GM19467 (cell line): ENCODE measurements around the gene AK5.
"Not testable (repeated sequence)": the region's sequence is repeated elsewhere in the genome, so short reads cannot be mapped to it uniquely, and the experiment has no call there.

ENCODE experiments used
- ATAC-seq: cut with Tn5 transposase; IDR thresholded peaks from one replicate; pipeline ENCODE4 v1.9.1; 2021; ENCODE audit warnings: mild to moderate bottlenecking, moderate library complexity; ENCODE audit not compliant: unreplicated experiment

Gene AK5

DNA sequence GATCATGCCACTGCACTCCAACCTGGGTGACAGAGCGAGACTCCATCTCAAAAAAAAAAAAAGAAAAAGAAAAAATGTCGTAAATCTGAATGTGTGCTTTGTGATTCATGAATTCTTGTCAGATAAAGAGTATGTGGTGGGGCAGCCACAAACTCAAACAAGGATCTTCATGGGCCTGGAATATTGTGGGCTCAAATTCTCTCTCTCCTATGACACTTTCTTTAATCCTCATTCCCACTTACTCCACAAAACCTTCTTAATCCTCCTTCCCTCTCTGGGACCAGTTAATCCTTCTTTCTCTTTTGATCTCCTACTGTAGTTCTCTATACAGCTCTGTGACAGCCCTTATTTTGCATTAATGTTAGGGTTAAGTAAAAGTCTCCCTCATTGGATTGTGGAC lies 112.3 kb downstream of the AK5 start:
- ATAC-seq: no peak

DNA sequence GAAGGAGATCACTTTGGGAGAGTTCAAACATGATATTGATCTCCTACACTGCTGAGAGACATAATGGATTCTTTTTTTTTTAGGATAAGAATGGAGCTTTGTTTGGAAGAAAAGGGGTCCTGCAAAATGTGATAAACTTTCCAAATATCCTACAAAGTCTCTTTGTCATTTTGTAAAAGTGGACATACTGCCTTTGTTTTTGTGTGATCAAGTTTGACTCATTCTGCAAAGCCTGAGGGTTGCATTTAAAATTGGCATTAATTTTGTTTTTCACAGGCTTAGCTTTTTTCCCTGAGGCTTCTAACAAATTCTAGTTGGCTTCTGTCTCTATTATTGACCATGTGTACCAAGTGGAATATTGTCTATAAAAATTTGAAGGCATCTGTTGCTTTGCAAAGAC lies 113.2 kb downstream of the AK5 start:
- ATAC-seq: no peak

GRCh38 chr1:77398152-77398551 lies 116.3 kb downstream of the AK5 start:
- ATAC-seq: no peak

DNA sequence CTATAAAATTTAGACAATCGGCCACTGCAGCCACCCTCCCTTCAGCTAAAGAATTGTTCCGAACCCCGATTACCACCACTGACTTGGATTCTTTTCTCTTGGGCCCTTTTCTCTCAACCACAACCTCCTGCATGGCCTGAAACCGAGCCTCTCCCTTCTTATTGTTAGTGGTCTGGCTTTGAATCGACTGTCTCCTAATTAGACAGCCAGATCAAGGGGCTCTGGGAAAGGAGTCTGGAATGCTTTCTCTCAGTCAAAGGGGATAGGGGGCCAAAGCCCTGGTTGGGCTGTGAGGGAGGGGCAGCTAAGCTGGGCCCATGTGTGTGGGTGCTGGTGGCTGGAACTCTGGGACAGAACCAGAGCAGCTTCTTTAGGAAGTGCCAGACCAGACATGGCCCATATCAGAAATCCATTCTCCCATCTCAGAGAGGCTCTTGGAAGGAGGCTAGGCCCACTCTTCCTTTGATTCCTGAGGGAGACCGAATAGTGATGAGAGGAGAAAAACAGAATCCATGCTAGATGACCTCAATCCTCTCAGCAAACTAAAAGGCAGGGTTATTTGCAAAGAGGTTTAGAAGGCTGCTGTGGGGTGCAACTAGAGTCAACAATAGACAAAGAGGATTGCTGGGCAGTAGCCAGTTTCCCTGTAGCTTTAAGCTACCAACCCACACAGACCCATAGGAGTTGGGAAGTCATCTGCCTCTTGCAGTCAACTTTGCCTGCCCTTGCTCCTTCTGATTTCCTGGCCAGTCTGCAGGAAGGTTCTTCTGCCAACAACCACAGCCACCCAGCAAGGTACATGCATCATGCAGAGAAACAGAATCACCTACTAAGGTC lies 117.6 kb downstream of the AK5 start:
- no peak for ATAC-seq

- ATAC-seq: no peak
These were observed 119.0 kb downstream of the AK5 start for GRCh38 chr1:77400781-77401180.

DNA sequence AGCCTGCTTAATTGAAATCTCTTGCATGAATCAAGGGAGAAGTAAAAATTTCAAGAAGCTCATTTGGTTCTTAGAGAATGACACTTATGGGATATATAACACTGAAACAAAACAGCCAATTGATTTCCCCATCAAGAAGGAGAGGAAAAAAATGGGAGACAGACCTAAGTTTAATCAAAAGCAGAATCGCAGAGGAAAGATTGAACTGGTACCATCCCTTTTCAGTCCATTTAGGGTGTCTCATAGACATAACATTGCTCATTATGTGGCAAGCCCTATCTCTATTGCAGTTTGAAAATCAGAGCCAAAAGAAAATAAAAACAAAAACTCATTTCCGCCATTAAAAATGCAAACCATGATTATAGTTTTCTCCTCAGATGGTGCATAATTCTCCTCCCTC lies 119.6 kb downstream of the AK5 start:
- ATAC-seq: no peak

DNA sequence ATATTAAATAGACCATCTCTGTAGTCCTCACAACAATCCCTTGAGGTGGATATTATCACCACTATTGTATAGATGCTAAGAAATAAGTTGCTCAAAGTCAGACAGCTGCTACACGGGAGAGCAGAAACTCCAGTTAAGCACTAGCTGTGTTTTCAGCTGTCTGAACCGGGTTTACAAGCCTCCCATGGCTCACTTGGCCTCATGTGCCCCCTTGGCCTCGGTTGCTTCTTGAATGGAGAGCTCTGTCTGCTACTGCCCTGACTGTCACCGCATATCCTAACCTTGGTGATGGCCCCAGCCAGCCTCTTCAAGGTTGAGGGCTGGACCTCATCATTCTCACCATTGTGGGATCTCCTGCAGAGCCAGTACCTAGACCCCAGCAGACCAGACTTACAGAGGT lies 123.4 kb downstream of the AK5 start:
- ATAC-seq: no peak

DNA sequence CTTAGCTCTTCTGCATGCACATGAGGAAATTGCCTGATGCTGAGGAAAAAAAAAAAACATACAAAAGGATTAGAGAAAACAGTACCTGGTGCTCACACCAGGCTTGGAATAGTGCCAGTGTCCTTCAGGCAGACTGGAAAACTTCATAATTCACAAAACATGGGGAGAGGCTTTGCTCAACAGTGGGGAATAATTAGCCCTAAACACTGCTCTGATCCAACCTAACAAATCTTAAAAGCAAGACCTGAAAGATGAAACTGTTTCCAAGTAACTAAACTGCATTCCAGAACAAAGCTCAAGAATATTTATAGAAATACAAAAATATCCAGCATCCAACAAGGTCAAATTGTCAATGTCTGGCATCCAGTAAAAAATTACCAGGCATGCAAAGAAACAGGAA lies 124.8 kb downstream of the AK5 start:
- no peak for ATAC-seq

DNA sequence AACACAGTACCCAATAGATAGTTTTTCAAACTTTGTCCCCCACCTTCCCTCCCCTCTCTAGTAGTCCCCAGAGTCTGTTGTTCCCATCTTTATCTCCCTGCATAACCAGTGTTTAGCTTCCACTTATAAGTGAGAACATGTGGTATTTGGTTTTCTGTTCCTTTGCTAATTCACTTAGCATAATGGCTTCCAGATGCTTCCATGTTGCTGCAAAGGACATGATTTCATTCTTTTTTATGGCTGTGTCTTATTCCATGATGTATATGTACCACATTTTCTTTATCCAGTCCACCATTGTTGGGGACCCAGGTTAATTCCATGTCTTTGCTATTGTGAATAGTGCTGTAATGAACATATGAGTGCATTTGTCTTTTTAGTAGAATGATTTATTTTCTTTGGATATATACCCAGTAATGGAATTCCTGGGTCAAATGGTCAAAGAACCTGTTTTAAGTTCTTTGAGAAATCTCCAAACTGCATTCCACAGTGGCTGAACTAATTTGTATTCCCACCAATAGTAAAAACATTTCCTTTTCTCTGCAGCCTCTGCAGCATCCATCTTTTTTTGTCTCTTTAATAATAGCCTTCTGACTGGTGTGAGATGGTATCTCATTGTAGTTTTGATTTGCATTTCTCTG lies 126.0 kb downstream of the AK5 start:
- no peak for ATAC-seq

DNA sequence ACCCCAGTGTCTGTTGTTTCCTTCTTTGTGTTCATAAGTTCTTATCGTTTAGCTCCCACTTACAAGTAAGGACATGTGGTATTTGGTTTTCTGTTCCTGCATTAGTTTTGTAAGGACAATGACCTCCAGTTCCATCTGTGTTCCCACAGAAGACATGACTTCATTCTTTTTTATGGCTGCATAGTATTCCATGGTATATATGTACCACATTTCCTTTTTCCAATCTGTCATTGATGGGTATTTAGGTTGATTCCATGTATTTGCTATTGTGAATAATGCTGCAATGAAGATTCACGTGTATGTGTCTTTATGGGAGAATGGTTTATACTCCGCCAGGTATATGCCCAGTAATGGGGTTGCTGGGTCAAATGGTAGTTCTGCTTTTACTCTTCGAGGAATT lies 127.1 kb downstream of the AK5 start:
- not testable (repeated sequence) for ATAC-seq

DNA sequence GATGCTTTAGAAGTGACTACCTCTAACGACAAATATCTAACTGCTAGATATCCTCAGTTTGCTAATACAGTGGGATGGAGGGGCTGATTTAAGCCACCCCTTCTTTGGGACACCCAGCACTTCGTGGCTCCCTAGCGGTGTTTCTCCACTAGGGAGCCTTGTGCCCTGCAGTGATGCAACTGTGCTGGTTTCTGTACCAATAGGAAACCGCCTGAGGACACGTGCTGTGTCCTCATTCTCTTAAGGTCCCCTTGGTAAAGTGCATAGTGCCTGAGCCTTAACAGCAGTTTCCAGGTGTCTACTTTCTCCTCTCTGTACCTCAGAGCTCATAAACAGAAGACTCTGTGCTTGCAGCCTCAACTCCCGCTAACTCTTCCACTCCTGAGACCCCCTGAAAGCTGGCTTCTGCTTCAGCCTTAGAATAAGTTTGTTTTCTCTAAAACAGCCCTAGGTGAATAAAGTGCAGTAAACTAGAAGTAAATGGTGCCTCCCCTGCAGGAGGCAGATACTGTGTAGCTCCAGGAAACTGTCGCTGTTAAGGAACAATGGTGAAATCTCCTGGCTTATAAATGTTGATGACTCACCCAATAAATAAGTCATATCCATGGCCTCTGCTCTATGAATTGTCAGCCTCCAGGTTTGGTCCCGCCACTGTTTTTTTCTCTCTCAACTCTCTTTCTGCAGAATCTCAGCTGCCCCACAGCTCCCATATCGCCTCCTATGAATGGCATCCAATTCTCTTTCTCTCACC lies 130.4 kb downstream of the AK5 start:
- ATAC-seq: no peak

GRCh38 chr1:77412820-77413530 lies 131.2 kb downstream of the AK5 start:
- ATAC-seq: peak; percentile 45

DNA sequence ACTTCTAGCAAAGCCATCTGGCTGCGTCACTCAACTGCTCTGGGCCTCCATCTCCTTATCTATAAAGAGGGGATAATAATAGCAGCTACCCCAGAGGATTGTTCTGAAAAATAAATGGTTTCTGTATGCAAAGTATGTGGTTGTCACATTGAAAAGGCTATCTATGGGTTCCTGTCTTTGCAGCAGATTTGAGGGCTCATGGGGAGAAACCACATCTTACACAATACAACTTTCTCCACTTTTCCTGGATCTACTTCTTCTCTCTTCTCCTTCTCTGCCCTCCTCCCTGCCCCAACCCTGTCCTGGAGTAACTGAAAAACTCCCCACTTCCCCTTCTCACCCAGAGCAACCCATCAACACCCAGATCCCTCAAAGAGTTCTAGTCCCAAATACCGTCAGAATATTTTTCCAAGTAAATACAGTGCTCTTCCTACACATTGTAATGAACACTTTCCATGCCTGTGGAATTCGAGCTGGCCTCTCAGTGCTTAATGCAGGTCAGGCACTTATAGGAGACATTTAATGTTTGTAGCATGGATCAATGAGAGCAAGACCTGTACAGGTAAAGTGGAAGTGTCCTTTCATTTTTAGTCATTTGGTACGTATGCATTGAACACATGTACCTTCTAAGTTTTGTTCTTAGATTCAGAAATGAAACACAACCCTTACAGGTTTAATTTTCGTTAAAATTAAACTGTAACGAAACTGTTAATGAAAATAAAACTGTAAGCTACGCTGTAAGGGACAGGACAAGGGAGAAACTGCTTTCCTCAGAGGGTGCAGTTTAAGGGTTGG lies 131.9 kb downstream of the AK5 start:
- ATAC-seq: peak; percentile 73

DNA sequence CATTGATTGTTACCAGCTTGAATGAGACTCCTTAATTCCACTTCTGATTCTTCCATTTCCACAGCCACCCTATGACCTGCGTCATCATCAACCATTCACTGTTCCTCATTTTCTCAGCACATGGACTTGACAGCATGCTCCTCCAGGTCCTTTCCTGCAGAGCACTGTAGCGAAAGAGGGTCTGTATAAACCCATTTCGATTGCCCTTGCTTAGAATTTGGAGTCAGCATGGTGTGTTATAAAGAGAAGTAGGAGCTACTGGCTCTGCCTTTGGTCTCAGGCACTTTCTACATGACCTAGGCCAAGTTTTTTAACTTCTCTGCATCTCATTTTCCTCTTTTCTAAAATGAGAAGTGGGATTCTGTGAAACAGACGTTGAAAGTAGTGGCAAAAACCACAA lies 133.8 kb downstream of the AK5 start:
- ATAC-seq: no peak

DNA sequence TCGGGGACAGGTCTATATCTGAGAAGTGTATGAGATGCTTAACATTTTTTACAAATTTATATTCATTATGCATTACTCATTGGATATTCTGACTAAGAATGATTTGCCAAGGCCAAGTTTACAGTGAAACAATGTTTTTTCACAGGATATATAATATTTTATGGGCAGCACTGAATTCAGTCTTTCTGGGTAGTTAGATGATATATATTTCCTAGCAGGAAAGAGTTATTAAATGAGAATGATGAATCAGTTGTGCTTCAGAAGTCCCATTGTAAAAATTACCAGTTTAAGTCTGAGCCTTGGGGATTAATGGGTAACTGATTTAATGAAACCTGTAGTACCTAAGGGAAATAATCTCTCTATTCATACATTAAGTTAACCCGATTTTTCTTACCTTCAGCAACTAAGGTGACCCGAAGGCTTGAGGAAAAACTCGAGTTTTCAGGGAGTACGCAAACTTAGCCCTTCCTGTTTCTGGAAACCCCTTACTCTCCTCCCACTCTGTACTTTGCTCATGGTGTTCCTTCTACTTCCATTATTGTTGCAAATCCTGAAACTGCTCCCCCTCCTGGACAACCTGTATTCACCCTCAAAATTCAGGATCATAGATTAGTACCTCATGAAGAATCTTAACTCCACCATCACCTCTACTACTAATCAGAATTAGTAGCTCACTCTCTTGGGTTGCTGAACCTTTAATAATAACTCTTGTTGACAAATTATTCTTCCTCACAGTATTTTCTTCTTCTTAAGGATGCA lies 135.1 kb downstream of the AK5 start:
- no peak for ATAC-seq

DNA sequence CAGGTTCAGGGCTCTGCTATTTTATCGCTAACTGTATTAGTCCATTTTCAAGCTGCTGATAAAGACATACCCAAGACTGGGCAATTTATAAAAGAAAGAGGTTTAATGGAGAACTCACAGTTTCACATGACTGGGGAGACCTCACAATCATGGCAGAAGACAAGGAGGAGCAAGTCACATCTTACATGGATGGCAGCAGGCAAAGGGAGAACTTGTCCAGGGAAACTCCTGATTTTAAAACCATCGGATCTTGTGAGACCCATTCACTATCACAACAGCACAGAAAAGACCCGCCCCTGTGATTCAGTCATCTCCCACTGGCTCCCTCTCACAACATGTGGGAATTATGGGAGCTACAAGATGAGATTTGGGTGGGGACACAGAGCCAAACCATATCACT lies 136.2 kb downstream of the AK5 start:
- not testable (repeated sequence) for ATAC-seq

DNA sequence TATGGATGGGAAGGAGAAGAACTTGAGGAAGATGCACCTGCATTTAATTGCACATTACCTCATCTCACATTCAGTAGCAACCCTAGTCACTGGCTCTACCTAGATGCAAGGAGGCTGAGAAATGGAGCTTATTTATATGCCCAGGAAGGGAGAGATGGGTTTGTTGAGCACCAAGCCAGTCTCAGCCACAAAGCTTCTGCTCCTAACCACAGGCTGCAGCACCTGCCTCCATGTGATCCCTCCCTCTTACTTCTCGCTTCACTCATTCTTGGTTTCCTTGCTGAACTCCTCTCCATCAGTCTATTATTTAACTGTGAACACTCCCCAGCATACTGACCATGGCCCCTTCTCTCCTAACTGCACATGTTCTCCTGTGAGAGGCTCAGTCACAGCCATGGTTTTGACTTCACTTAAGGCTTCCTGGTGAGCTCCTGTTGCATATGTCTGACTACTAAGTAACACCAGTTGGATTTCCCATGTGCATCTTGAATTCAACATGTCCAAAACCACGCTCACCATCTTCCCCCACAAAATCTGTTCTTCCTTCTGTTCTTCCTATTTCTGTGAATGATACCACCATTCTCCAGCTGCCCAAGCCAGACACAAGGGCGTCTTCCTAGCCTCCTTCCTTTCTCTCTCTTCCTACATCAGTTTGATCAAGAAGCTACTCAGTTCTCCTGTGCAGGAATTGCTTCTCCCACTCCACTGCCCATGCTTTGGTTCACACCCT lies 139.8 kb downstream of the AK5 start:
- ATAC-seq: peak; percentile 81

DNA sequence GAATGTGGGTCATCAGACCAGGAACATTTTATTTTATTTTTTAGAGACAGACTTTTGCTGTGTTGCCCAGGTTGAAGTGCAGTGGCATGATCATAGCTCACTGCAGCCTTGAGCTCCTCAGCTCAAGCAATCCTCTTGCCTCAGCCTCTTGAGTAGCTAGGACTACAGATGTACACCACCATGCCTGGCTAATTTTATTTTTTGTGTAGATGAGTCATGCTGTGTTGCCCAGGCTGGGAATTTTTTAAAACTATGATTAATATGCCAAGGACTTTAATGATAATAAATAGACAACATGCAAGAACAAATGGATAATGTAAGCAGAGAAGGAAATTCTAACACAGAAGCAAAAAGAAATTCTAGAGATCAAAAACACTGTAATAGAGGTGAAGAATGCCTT lies 142.4 kb downstream of the AK5 start:
- no peak for ATAC-seq

GRCh38 chr1:77428068-77428467 lies 146.2 kb downstream of the AK5 start:
- ATAC-seq: no peak
